HEK293 (cell line): ENCODE measurements around the gene FMN1.

ENCODE experiments used
- BCL11A ChIP-seq: fragments of 450-650 bp; formaldehyde crosslinking; IDR thresholded peaks from 2 replicates; pipeline ENCODE4 v1.5.1; 2016; ENCODE audit warnings: low read depth, missing biosample characterization, missing genetic modification characterization
- KLF9 ChIP-seq: fragments of 450-650 bp; formaldehyde crosslinking; IDR thresholded peaks from 2 replicates; pipeline ENCODE4 v1.5.1; 2016; ENCODE audit warnings: missing biosample characterization, missing genetic modification characterization, low read depth
- MZF1 ChIP-seq: fragments of 450-650 bp; formaldehyde crosslinking; IDR thresholded peaks from 2 replicates; pipeline ENCODE4 v1.5.1; 2017; ENCODE audit warnings: missing biosample characterization, missing genetic modification characterization, borderline replicate concordance
- ZBTB21 ChIP-seq: fragments of 450-650 bp; formaldehyde crosslinking; IDR thresholded peaks from 2 replicates; pipeline ENCODE4 v1.5.1; 2017; ENCODE audit warnings: missing biosample characterization, missing genetic modification characterization
- ZNF366 ChIP-seq: fragments of 450-650 bp; formaldehyde crosslinking; conservative IDR thresholded peaks from 2 replicates; pipeline ENCODE4 v1.5.1; 2016; ENCODE audit warnings: missing biosample characterization, missing genetic modification characterization
- ZNF529 ChIP-seq: fragments of 450-650 bp; formaldehyde crosslinking; IDR thresholded peaks from 2 replicates; pipeline ENCODE4 v1.5.1; 2017; ENCODE audit warnings: missing genetic modification characterization, missing biosample characterization; ENCODE audit not compliant: insufficient replicate concordance
- ZNF792 ChIP-seq: fragments of 450-650 bp; formaldehyde crosslinking; IDR thresholded peaks from 2 replicates; pipeline ENCODE4 v1.5.1; 2016; ENCODE audit warnings: missing biosample characterization, missing genetic modification characterization
- TF ChIP-seq, protein P1 (sequence below): fragments of 450-650 bp; formaldehyde crosslinking; IDR thresholded peaks from 2 replicates; pipeline ENCODE4 v1.5.1; 2016; ENCODE audit warnings: missing biosample characterization, missing genetic modification characterization
- TF ChIP-seq, protein P2 (sequence below): fragments of 450-650 bp; formaldehyde crosslinking; IDR thresholded peaks from 2 replicates; pipeline ENCODE4 v1.5.1; 2016; ENCODE audit warnings: missing biosample characterization, missing genetic modification characterization
- TF ChIP-seq, protein P3 (sequence below): fragments of 450-650 bp; formaldehyde crosslinking; IDR thresholded peaks from 2 replicates; pipeline ENCODE4; 2016; ENCODE audit warnings: missing biosample characterization, missing genetic modification characterization
- TF ChIP-seq, protein P4 (sequence below): fragments of 450-650 bp; formaldehyde crosslinking; IDR thresholded peaks from 2 replicates; pipeline ENCODE4 v1.5.1; 2016; ENCODE audit warnings: missing biosample characterization, missing genetic modification characterization
- TF ChIP-seq, protein P5 (sequence below): fragments of 450-650 bp; formaldehyde crosslinking; IDR thresholded peaks from 2 replicates; pipeline ENCODE4 v1.5.1; 2016; ENCODE audit warnings: missing biosample characterization, missing genetic modification characterization

DNA sequence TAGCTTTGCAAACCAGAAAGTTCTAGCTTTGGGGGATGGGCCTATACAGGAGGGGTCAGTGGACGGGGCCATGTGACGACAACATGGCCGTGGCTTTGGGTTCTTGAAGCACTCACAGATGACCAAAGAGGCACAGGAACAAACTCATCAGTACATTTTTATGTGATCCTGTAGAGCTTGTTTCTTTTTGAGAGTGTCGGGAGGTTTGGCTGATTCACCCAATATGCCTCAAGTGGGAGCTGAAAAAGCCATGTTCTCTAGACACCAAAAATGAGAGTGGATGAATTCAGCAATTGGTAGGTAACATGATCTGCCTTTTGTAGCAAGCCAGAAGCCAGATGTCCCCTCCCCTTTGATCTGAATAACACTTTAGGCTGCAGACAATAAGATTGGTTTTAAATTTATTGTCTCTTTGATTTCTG is 446.6 kb downstream of the FMN1 start:
- TF ChIP-seq, protein P1, sequence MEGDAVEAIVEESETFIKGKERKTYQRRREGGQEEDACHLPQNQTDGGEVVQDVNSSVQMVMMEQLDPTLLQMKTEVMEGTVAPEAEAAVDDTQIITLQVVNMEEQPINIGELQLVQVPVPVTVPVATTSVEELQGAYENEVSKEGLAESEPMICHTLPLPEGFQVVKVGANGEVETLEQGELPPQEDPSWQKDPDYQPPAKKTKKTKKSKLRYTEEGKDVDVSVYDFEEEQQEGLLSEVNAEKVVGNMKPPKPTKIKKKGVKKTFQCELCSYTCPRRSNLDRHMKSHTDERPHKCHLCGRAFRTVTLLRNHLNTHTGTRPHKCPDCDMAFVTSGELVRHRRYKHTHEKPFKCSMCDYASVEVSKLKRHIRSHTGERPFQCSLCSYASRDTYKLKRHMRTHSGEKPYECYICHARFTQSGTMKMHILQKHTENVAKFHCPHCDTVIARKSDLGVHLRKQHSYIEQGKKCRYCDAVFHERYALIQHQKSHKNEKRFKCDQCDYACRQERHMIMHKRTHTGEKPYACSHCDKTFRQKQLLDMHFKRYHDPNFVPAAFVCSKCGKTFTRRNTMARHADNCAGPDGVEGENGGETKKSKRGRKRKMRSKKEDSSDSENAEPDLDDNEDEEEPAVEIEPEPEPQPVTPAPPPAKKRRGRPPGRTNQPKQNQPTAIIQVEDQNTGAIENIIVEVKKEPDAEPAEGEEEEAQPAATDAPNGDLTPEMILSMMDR (tag by site-specific recombination), result no peak
- no peak for TF ChIP-seq ZNF366 (tag by site-specific recombination)
- TF ChIP-seq, protein P2, sequence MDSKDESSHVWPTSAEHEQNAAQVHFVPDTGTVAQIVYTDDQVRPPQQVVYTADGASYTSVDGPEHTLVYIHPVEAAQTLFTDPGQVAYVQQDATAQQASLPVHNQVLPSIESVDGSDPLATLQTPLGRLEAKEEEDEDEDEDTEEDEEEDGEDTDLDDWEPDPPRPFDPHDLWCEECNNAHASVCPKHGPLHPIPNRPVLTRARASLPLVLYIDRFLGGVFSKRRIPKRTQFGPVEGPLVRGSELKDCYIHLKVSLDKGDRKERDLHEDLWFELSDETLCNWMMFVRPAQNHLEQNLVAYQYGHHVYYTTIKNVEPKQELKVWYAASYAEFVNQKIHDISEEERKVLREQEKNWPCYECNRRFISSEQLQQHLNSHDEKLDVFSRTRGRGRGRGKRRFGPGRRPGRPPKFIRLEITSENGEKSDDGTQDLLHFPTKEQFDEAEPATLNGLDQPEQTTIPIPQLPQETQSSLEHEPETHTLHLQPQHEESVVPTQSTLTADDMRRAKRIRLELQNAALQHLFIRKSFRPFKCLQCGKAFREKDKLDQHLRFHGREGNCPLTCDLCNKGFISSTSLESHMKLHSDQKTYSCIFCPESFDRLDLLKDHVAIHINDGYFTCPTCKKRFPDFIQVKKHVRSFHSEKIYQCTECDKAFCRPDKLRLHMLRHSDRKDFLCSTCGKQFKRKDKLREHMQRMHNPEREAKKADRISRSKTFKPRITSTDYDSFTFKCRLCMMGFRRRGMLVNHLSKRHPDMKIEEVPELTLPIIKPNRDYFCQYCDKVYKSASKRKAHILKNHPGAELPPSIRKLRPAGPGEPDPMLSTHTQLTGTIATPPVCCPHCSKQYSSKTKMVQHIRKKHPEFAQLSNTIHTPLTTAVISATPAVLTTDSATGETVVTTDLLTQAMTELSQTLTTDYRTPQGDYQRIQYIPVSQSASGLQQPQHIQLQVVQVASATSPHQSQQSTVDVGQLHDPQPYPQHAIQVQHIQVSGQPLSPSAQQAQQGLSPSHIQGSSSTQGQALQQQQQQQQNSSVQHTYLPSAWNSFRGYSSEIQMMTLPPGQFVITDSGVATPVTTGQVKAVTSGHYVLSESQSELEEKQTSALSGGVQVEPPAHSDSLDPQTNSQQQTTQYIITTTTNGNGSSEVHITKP (tag by site-specific recombination), result no peak
- TF ChIP-seq, protein P3, sequence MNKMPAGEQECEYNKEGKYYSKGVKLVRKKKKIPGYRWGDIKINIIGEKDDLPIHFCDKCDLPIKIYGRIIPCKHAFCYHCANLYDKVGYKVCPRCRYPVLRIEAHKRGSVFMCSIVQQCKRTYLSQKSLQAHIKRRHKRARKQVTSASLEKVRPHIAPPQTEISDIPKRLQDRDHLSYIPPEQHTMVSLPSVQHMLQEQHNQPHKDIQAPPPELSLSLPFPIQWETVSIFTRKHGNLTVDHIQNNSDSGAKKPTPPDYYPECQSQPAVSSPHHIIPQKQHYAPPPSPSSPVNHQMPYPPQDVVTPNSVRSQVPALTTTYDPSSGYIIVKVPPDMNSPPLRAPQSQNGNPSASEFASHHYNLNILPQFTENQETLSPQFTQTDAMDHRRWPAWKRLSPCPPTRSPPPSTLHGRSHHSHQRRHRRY (tag by site-specific recombination), result no peak
- TF ChIP-seq KLF9, result no peak
- TF ChIP-seq ZBTB21 (tag by site-specific recombination), result no peak
- TF ChIP-seq, protein P4, sequence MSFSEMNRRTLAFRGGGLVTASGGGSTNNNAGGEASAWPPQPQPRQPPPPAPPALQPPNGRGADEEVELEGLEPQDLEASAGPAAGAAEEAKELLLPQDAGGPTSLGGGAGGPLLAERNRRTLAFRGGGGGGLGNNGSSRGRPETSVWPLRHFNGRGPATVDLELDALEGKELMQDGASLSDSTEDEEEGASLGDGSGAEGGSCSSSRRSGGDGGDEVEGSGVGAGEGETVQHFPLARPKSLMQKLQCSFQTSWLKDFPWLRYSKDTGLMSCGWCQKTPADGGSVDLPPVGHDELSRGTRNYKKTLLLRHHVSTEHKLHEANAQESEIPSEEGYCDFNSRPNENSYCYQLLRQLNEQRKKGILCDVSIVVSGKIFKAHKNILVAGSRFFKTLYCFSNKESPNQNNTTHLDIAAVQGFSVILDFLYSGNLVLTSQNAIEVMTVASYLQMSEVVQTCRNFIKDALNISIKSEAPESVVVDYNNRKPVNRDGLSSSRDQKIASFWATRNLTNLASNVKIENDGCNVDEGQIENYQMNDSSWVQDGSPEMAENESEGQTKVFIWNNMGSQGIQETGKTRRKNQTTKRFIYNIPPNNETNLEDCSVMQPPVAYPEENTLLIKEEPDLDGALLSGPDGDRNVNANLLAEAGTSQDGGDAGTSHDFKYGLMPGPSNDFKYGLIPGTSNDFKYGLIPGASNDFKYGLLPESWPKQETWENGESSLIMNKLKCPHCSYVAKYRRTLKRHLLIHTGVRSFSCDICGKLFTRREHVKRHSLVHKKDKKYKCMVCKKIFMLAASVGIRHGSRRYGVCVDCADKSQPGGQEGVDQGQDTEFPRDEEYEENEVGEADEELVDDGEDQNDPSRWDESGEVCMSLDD, result no peak
- no peak for TF ChIP-seq BCL11A (tag by site-specific recombination)
- TF ChIP-seq, protein P5, sequence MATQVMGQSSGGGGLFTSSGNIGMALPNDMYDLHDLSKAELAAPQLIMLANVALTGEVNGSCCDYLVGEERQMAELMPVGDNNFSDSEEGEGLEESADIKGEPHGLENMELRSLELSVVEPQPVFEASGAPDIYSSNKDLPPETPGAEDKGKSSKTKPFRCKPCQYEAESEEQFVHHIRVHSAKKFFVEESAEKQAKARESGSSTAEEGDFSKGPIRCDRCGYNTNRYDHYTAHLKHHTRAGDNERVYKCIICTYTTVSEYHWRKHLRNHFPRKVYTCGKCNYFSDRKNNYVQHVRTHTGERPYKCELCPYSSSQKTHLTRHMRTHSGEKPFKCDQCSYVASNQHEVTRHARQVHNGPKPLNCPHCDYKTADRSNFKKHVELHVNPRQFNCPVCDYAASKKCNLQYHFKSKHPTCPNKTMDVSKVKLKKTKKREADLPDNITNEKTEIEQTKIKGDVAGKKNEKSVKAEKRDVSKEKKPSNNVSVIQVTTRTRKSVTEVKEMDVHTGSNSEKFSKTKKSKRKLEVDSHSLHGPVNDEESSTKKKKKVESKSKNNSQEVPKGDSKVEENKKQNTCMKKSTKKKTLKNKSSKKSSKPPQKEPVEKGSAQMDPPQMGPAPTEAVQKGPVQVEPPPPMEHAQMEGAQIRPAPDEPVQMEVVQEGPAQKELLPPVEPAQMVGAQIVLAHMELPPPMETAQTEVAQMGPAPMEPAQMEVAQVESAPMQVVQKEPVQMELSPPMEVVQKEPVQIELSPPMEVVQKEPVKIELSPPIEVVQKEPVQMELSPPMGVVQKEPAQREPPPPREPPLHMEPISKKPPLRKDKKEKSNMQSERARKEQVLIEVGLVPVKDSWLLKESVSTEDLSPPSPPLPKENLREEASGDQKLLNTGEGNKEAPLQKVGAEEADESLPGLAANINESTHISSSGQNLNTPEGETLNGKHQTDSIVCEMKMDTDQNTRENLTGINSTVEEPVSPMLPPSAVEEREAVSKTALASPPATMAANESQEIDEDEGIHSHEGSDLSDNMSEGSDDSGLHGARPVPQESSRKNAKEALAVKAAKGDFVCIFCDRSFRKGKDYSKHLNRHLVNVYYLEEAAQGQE (tag by site-specific recombination), result no peak
- no peak for TF ChIP-seq ZNF529 (tag by site-specific recombination)
- no peak for TF ChIP-seq ZNF792 (tag by site-specific recombination)
- TF ChIP-seq MZF1 (tag by site-specific recombination), result no peak
